Mucosa of descending colon (tissue), 3 donors: ENCODE measurements around the gene CNTNAP4. TPM values are rescaled to one million over a fixed set of nuclear protein-coding genes. Genes with fewer than 3 reads are reported as not detected.

Experiments
- ATAC-seq: fragments of 200-7000 bp; cut with Tn5 transposase; one replicate; pipeline ENCODE4 v1.9.1; 2020; ENCODE audit warnings: mild to moderate bottlenecking, moderate library complexity
- DNase-seq, 3 donors: peaks; one replicate each; pipeline ENCODE4 v3.0.0-alpha.2; 2020
- H3K36me3 ChIP-seq: fragments of 200-600 bp; one replicate; pipeline ENCODE4 v1.8.0; 2021; ENCODE audit warnings: low read depth, mild to moderate bottlenecking
- H3K4me1 ChIP-seq: fragments of 200-600 bp; one replicate; pipeline ENCODE4 v1.8.0; 2021; ENCODE audit warnings: low read depth, mild to moderate bottlenecking
- H3K4me3 ChIP-seq: fragments of 200-600 bp; one replicate; pipeline ENCODE4 v1.8.0; 2021; ENCODE audit warnings: mild to moderate bottlenecking
- H3K9me3 ChIP-seq: fragments of 200-600 bp; one replicate; pipeline ENCODE4 v1.8.0; 2021; ENCODE audit warnings: mild to moderate bottlenecking
- intact Hi-C, 2 donors: fragments of 100-400 bp; cut with DNase I in 1 of 2; cut with micrococcal nuclease in 1 of 2; formaldehyde crosslinking; loops; one replicate each; pipeline versions ENCODE4 v1.11.0 to v1.11.1; 2022; cut with DNase I, micrococcal nuclease
- total RNA-seq, 3 donors: library from RNA; stranded (reverse); fragmentation: NEBNext Ultra II Directional in 2 of 3; extraction: Animal tissue kit (Norgen Biotek cat#: 25700) in 2 of 3; gene quantifications; one replicate each; pipeline versions ENCODE4 v1.2.1 to v1.2.4, GENCODE V29; 2021 to 2023
- TF ChIP-seq, protein P1 (sequence below): fragments of 200-600 bp; IDR thresholded peaks from one replicate; pipeline ENCODE4 v1.8.0; 2022; ENCODE audit warnings: antibody characterized with exemption, mild to moderate bottlenecking
- donor health status: DM: no; HTN: no; CAD: no; lungs with moderate emphysema.
- donor health status: DM: no; HTN: no; CAD: no.
- donor health status: DM: no; HTN: yes; CAD: no.

CNTNAP4 gene
- total RNA-seq, 3 donors from 2014 or later: 0.32 TPM; not detected in 2

DNA sequence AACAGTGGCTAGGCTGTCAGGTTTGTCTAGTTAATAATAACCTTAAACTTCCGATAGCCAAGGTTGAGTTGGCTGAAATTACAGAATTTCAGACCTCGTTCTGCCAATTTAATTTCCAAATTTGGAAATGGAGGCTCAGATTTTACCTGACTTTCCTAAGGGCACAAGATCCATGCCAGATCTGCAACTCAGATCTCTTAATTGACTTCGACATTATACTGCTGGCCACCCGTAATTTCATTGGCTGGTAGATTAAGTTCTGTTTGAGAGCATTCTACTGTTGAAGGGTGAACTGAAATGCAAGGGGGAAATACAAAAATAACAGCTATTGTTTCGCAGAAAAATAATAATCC is 210.8 kb downstream of the CNTNAP4 start:
- Histone ChIP-seq H3K9me3 (no peaks in the 10 kb centered on the region), H3K4me3 (no peak overlapping the region), H3K4me1 (no peaks in the 10 kb centered on the region), H3K36me3 (no peaks in the 10 kb centered on the region)
- DNase-seq: no peak
- intact Hi-C loops: no loop called here
- ATAC-seq: no peak
- TF ChIP-seq, protein P1, sequence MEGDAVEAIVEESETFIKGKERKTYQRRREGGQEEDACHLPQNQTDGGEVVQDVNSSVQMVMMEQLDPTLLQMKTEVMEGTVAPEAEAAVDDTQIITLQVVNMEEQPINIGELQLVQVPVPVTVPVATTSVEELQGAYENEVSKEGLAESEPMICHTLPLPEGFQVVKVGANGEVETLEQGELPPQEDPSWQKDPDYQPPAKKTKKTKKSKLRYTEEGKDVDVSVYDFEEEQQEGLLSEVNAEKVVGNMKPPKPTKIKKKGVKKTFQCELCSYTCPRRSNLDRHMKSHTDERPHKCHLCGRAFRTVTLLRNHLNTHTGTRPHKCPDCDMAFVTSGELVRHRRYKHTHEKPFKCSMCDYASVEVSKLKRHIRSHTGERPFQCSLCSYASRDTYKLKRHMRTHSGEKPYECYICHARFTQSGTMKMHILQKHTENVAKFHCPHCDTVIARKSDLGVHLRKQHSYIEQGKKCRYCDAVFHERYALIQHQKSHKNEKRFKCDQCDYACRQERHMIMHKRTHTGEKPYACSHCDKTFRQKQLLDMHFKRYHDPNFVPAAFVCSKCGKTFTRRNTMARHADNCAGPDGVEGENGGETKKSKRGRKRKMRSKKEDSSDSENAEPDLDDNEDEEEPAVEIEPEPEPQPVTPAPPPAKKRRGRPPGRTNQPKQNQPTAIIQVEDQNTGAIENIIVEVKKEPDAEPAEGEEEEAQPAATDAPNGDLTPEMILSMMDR: no peak

DNA sequence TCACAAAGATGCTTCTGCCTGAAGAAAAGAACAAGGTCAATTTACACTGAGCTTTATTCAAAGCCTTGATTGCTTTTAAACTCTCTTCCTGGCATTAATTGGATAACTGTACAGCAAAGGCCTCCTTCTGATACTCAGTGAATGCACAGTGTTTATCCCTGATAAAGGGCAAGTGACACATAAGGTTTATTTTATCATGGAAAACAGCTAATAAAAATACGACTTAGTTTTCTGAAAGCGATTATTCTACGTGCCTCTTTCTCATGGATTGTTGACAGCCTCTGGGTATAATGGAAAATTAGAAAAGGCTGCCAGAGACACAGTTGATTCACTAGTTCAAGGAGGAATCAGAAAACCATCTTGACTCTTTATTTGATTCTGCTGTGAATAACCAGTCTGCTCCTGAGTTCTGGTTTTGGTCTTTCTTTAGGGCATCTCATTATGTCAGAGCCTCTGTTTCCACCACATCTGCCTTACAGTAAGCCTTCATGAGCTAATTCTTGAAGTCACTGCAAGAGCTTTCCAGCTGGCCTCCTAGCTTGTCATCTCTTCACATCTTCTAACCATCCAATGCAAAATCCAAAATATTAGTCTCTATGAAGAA is 212.9 kb downstream of the CNTNAP4 start:
- ATAC-seq (no peak), DNase-seq (no peak)
- Histone ChIP-seq H3K36me3 (no peaks in the 10 kb centered on the region), H3K4me3 (no peak overlapping the region), H3K4me1 (no peaks in the 10 kb centered on the region), H3K9me3 (no peaks in the 10 kb centered on the region)
- TF ChIP-seq, protein P1: no peak
- intact Hi-C loops: no loop called here

DNA sequence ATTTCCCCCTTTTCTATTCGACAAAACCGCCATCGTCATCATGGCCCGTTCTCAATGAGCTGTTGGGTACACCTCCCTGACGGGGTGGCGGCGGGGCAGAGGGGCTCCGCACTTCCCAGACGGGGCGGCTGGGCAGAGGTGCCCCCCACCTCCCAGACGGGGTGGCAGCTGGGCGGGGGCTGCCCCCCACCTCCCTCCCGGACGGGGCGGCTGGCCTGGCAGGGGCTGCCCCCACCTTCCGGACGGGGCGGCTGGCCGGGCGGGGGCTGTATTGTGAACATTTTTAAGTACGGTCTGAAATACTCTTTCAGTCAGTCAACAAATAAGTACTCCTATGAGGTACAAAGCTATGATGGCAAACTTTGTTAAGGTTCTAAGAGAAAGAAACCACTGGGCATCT is 222.8 kb downstream of the CNTNAP4 start:
- Histone ChIP-seq H3K4me1 (no peaks in the 10 kb centered on the region), H3K36me3 (no peaks in the 10 kb centered on the region), H3K9me3 (no peaks in the 10 kb centered on the region), H3K4me3 (no peak overlapping the region)
- TF ChIP-seq, protein P1: no peak
- no peak for DNase-seq
- intact Hi-C loops: no loop called here
- no peak for ATAC-seq

DNA sequence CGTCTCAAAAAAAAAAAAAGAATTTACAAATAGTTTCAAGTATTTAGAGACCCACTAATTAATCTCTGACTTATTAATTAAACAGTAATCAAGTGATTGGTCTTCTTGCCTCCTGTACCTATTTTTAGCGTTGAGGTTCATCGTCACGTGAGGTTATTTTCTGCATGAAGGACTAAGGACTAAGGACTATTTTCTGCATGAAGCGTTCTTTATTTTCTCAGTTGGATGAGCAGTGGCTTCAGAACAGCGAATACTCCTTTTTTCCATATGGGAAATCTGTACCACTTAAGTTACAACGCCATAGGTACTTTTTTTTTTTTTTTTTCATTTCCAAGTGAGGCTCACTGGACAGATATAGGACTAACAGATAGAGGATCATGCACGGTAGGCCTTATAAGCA is 224.9 kb downstream of the CNTNAP4 start:
- no peaks in the 10 kb centered on the region for H3K36me3 ChIP-seq
- intact Hi-C loops: no loop called here
- H3K9me3 ChIP-seq: no peaks in the 10 kb centered on the region
- H3K4me1 ChIP-seq: no peaks in the 10 kb centered on the region
- no peak overlapping the region for H3K4me3 ChIP-seq
- ATAC-seq (no peak), DNase-seq (no peak)
- TF ChIP-seq, protein P1: no peak

DNA sequence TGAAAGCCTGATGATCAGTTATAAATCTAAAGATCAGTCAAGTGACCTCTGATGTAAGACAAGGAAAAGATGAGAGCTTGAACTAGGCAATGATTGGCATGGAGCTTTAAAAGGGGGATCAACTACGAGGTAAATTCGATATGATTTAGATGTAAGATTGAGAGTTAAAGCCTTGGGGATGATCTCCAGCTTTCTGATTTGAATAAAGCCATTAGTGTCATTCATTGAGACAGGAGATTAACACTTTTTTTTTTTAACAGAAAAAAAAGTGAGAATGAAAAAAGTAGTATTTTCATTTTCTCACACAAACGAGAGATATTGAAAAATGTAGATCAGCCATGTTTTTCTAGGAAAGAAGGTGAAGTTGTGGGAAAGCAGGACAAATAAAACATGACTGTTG is 225.4 kb downstream of the CNTNAP4 start:
- ATAC-seq: no peak
- no peaks in the 10 kb centered on the region for H3K4me1 ChIP-seq
- H3K9me3 ChIP-seq: no peaks in the 10 kb centered on the region
- H3K4me3 ChIP-seq: no peak overlapping the region
- intact Hi-C loops: no loop called here
- TF ChIP-seq, protein P1: no peak
- H3K36me3 ChIP-seq: no peaks in the 10 kb centered on the region
- DNase-seq: no peak

DNA sequence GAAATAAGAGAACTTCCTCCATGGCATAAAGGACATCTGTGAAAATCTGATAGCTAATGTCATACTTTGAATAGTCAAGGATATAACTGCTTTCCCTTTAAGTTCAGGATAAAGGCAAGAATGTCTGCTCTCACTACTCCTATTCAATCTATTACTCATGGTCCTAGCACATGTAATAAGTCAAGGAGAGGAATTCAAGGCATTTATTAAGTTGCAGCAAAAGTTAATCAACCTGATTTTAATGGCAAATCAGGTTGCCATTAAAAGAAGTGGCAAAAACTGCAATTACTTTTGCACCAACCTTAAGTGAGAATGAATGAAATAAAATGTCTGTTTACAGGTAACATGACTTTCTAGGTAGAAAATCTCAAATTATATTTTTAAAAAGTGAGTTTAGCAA is 225.9 kb downstream of the CNTNAP4 start:
- Histone ChIP-seq H3K4me1 (no peaks in the 10 kb centered on the region), H3K36me3 (no peaks in the 10 kb centered on the region), H3K9me3 (no peaks in the 10 kb centered on the region), H3K4me3 (no peak overlapping the region)
- TF ChIP-seq, protein P1: no peak
- ATAC-seq (no peak), DNase-seq (no peak)
- intact Hi-C loops: no loop called here
